Colonic mucosa (tissue), 4 donors: Measurements from ENCODE around the gene NRCAM. TPM values are rescaled to one million over a fixed set of nuclear protein-coding genes. Genes with fewer than 3 reads are reported as not detected.

Experiments
- DNase-seq: peaks from one replicate; pipeline ENCODE4 v3.0.0-alpha.2; 2020
- H3K27ac ChIP-seq: fragments of 200-600 bp; one replicate; pipeline ENCODE4 v1.8.0; 2021
- H3K27me3 ChIP-seq: fragments of 200-600 bp; one replicate; pipeline ENCODE4 v1.8.0; 2021
- H3K36me3 ChIP-seq: fragments of 200-600 bp; one replicate; pipeline ENCODE4 v1.8.0; 2021
- H3K4me1 ChIP-seq: fragments of 200-600 bp; one replicate; pipeline ENCODE4 v1.8.0; 2021; ENCODE audit warnings: mild to moderate bottlenecking
- H3K4me3 ChIP-seq: fragments of 200-600 bp; one replicate; pipeline ENCODE4 v1.8.0; 2021
- H3K9ac ChIP-seq, 2 donors: one replicate each; pipeline ENCODE4 v1.7.0; 2013; ENCODE audit warnings: control low read depth in 2 of 2, low read depth in 2 of 2, low read length in 2 of 2
- H3K9me3 ChIP-seq: fragments of 200-600 bp; one replicate; pipeline ENCODE4 v1.8.0; 2021
- intact Hi-C: fragments of 100-400 bp; cut with DNase I; formaldehyde crosslinking; loops from one replicate; pipeline ENCODE4 v1.14.1; 2022
- total RNA-seq, 2 donors: library from RNA; stranded (reverse); fragmentation: NEBNext Ultra II Directional in 1 of 2; extraction: Animal tissue kit (Norgen Biotek cat#: 25700) in 1 of 2; gene quantifications; one replicate each; pipeline ENCODE4 v1.2.1, GENCODE V29; 2021
- TF ChIP-seq, protein P1 (sequence below): fragments of 200-600 bp; IDR thresholded peaks from one replicate; pipeline ENCODE4 v1.8.0; 2022; ENCODE audit warnings: antibody characterized with exemption, mild to moderate bottlenecking
- donor health status: healthy.
- donor health status: DM: no; HTN: no; CAD: no.
- donor health status: DM: no; HTN: no; CAD: no.

The NRCAM gene
- total RNA-seq, 2 donors from 2014 or later, result 0.42 to 1.1 TPM

DNA sequence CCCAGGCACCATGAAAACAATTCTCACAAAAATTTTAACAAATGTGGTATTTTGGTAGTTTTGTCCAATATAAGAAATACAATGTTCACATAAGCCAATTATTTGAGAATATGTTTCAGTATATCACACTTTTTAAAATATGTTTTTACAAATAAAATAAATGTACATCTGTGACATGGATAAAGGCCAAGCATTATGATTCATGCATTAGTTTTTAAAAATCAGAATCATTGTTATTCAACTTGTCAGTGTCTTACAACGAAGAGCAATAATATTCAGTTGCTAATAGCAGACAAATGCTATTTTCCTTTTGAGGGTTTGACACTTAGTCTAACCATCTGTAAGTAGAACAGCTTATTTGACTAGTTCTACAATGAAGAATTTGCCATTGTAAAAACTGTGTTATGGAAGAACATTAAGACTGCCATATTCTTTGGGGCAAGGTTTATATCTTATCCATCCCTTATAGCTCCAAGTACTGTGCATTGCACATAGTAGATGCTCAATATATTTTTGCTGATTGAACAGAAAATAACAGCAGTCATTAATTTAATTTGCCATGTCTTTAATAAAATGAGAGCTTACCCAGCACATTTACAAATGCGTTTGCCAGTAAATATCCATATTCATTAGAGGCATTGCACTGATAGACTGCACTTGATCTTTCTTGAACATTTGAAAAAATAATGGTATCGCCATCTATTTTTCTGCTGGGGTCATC, 258.7 kb downstream of the NRCAM start:
- Histone ChIP-seq H3K36me3 (no peaks in the 10 kb centered on the region), H3K27ac (no peak overlapping the region), H3K9ac (no peak overlapping the region), H3K4me3 (no peak overlapping the region), H3K4me1 (no peaks in the 10 kb centered on the region), H3K27me3 (no peaks in the 10 kb centered on the region), H3K9me3 (no peaks in the 10 kb centered on the region)
- no peak for DNase-seq
- intact Hi-C loops, result no loop called here
- TF ChIP-seq, protein P1, sequence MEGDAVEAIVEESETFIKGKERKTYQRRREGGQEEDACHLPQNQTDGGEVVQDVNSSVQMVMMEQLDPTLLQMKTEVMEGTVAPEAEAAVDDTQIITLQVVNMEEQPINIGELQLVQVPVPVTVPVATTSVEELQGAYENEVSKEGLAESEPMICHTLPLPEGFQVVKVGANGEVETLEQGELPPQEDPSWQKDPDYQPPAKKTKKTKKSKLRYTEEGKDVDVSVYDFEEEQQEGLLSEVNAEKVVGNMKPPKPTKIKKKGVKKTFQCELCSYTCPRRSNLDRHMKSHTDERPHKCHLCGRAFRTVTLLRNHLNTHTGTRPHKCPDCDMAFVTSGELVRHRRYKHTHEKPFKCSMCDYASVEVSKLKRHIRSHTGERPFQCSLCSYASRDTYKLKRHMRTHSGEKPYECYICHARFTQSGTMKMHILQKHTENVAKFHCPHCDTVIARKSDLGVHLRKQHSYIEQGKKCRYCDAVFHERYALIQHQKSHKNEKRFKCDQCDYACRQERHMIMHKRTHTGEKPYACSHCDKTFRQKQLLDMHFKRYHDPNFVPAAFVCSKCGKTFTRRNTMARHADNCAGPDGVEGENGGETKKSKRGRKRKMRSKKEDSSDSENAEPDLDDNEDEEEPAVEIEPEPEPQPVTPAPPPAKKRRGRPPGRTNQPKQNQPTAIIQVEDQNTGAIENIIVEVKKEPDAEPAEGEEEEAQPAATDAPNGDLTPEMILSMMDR, result no peak

DNA sequence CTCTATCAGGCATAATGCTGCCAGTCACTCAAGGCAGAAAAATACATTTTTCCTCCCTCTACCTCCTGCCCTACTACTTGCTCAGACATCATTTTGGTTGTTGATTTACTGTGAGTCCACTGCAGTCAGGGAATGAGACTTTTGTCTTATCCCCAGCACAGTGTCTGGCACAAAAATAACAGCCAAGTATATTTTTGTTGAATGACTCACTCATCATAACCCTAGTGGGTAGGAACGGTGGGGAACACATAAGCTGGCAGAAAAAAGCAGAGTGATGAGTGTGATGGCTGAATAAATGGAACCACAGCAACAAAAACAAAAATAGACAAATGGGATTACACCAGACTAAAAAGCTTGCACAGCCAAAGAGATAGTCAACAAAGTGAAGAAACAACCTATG, 260.2 kb downstream of the NRCAM start:
- Histone ChIP-seq H3K36me3 (no peaks in the 10 kb centered on the region), H3K9me3 (no peaks in the 10 kb centered on the region), H3K4me3 (no peak overlapping the region), H3K9ac (no peak overlapping the region), H3K27ac (no peak overlapping the region), H3K27me3 (no peaks in the 10 kb centered on the region), H3K4me1 (no peaks in the 10 kb centered on the region)
- intact Hi-C loops, result no loop called here
- DNase-seq, result no peak
- TF ChIP-seq, protein P1, result no peak

DNA sequence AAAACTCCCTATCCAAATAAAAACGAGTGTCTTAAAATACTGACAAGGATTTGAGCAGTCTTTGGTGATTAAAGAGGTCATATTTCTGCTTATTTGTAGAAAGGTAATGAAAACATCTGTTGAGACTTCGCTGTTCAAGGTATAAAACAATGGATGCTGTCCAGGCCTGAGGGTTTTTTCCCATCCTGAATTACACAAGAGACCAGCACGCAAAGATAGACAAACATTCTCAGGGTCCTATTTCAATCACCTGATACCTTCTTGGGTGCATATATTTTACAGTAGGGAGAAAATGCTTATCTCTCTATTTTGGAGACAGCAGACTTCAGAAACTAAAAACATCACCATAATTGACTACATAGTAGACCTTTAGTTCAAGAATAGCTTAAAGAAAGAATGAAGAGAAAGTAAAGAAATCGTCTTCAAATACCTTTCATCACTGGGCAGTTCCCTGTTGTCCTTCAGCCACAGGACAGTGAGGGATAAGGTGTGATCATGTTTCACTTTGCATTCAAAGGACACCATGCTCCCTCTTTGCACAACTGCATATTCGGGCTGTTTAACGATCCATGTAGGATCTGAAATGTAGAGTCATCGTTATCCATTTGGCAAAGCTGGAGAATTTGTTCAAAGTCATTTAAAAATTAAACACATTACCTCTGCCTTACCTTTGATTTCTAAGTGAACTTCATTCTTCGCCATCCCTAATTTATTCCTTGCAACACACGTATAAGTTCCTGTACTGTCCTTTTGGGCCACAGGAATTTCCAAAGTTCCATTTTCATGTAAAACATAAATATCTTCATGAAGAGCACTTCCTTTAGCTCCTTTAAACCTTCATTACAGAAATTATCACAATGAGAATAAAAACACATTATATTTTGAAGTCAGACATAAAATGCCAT, 262.4 kb downstream of the NRCAM start:
- H3K36me3 ChIP-seq, result no peaks in the 10 kb centered on the region
- TF ChIP-seq, protein P1, result no peak
- intact Hi-C loops, result no loop called here
- H3K27ac ChIP-seq, result no peak overlapping the region
- no peak for DNase-seq
- H3K9me3 ChIP-seq, result no peaks in the 10 kb centered on the region
- H3K4me1 ChIP-seq, result no peaks in the 10 kb centered on the region
- no peaks in the 10 kb centered on the region for H3K27me3 ChIP-seq
- no peak overlapping the region for H3K4me3 ChIP-seq
- no peak overlapping the region for H3K9ac ChIP-seq

DNA sequence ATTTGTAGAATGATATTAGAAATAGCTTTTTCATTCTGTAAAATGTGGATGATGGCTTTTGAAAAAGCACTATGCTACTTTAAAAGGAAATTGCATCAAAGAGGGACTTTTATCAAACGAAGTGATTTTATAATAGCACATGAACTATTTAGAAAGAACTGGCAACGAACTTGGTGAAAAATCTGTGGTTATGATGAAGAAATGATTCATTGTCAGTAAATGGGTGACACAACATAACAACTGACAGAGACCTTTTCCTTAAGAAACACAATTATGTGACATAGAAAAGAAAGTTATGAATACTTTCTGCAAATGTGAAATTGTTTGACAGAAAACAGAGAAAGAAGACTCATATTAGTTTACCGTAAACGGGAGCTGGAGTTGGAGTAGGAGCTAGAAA, 265.3 kb downstream of the NRCAM start:
- DNase-seq, result no peak
- Histone ChIP-seq H3K27ac (no peak overlapping the region), H3K9ac (no peak overlapping the region), H3K9me3 (no peaks in the 10 kb centered on the region), H3K4me1 (no peaks in the 10 kb centered on the region), H3K36me3 (no peaks in the 10 kb centered on the region), H3K4me3 (no peak overlapping the region), H3K27me3 (no peaks in the 10 kb centered on the region)
- TF ChIP-seq, protein P1, result no peak
- intact Hi-C loops, result no loop called here

DNA sequence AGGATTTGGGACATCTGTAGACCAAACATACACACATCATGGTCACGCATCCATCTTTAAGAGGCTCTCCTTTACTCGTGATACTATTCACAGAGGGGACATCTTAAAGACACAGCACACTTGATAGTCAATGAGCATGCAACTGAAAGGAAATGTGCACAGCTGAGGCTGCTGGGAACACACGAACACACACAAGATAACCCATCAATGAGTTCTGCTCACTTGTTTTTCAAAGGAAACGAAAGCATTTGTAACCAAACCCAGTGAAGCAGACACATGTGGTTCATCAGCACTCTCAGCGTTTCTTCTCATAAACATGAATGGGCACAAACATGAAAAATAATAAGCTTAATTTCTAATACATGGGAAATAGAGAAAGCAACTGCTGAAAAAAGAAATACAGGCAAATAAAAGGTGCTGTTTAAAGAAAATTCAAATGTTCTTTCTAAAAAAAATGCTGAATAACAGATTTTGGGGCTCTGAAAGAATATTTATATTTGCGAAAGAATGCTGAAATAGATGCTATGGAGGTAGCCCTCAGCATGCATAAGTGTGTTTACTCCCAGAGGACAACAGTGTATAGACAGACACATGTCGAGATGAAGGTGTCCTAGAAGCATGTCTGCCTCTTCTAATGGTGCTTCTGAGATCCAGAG, 266.4 kb downstream of the NRCAM start:
- intact Hi-C loops, result loop anchor here (10.0 kb wide), 1 partner anchor 265 kb away; the partner anchor contains the start of gene NRCAM
- H3K36me3 ChIP-seq, result no peaks in the 10 kb centered on the region
- H3K9ac ChIP-seq, result no peak overlapping the region
- H3K27me3 ChIP-seq, result no peaks in the 10 kb centered on the region
- H3K4me1 ChIP-seq, result no peaks in the 10 kb centered on the region
- no peak for DNase-seq
- H3K9me3 ChIP-seq, result no peaks in the 10 kb centered on the region
- H3K4me3 ChIP-seq, result no peak overlapping the region
- TF ChIP-seq, protein P1, result no peak
- no peak overlapping the region for H3K27ac ChIP-seq
